WTC11 (cell line): ENCODE measurements around the gene KHDC1. TPM values are rescaled to one million over a fixed set of nuclear protein-coding genes. Genes with fewer than 3 reads are reported as not detected.
"Not testable (repeated sequence)": the region's sequence is repeated elsewhere in the genome, so short reads cannot be mapped to it uniquely, and the experiment has no call there.

Experiments
- ATAC-seq: fragments of 200-7000 bp; cut with Tn5 transposase; 2 replicates; pipeline ENCODE4 v1.10.0; 2021; ENCODE audit warnings: mild to moderate bottlenecking, moderate library complexity
- CTCF ChIA-PET: fragments of 300-600 bp; sonication (Branson Sonifier 250); formaldehyde crosslinking; loops from one replicate; lab custom pipeline; 2021; ENCODE audit warnings: antibody characterized with exemption; lab: Charles Lee
- POLR2A ChIA-PET: fragments of 350-600 bp; sonication (Branson Sonifier 250); formaldehyde crosslinking; loops from one replicate; lab custom pipeline; 2021; ENCODE audit warnings: antibody characterized with exemption; lab: Charles Lee
- DNase-seq: peaks from one replicate; pipeline ENCODE4 v3.0.0; 2021; ENCODE audit warnings: low spot score
- H3K27ac Mint-ChIP-seq: 2 replicates; pipeline ENCODE4 v1.8.0; 2021; ENCODE audit warnings: mixed read lengths
- H3K27me3 Mint-ChIP-seq: 2 replicates; pipeline ENCODE4 v1.8.0; 2021; ENCODE audit warnings: low read depth, mild to moderate bottlenecking, moderate library complexity, mixed read lengths
- H3K36me3 Mint-ChIP-seq: 2 replicates; pipeline ENCODE4 v1.8.0; 2021; ENCODE audit warnings: mixed read lengths
- H3K4me1 Mint-ChIP-seq: 2 replicates; pipeline ENCODE4 v1.8.0; 2022; ENCODE audit warnings: mixed read lengths
- H3K4me3 Mint-ChIP-seq: 2 replicates; pipeline ENCODE4 v1.8.0; 2021; ENCODE audit warnings: mild to moderate bottlenecking, moderate library complexity, mixed read lengths
- H3K9me3 Mint-ChIP-seq: 2 replicates; pipeline ENCODE4 v1.8.0; 2021; ENCODE audit warnings: mixed read lengths
- ATF1 ChIP-seq: sonication (generic); formaldehyde crosslinking; IDR thresholded peaks from 2 replicates; pipeline ENCODE4 v1.8.1; 2023; ENCODE audit warnings: mild to moderate bottlenecking, moderate library complexity, missing genetic modification reagents
- FOXP1 ChIP-seq: sonication (generic); formaldehyde crosslinking; IDR thresholded peaks from 2 replicates; pipeline ENCODE4 v1.8.0; 2022; ENCODE audit warnings: missing genetic modification reagents, mild to moderate bottlenecking, moderate library complexity, borderline replicate concordance
- GABPB1 ChIP-seq: sonication (generic); formaldehyde crosslinking; IDR thresholded peaks from 2 replicates; pipeline ENCODE4 v1.8.1; 2023; ENCODE audit warnings: mild to moderate bottlenecking, missing genetic modification reagents
- KAT7 ChIP-seq: sonication (generic); formaldehyde crosslinking; IDR thresholded peaks from 2 replicates; pipeline ENCODE4 v1.8.1; 2023; ENCODE audit warnings: missing genetic modification reagents, mild to moderate bottlenecking, borderline replicate concordance
- MXD4 ChIP-seq: fragments of 250-450 bp; sonication (Bioruptor Pico); IDR thresholded peaks from 2 replicates; pipeline ENCODE4 v1.8.0; 2021; ENCODE audit warnings: mild to moderate bottlenecking, moderate library complexity, borderline replicate concordance
- NFE2L1 ChIP-seq: sonication (generic); formaldehyde crosslinking; IDR thresholded peaks from 2 replicates; pipeline ENCODE4 v1.8.1; 2023; ENCODE audit warnings: missing genetic modification reagents
- NR1H2 ChIP-seq: sonication (generic); formaldehyde crosslinking; IDR thresholded peaks from 2 replicates; pipeline ENCODE4 v1.9.0; 2021; ENCODE audit warnings: mild to moderate bottlenecking, moderate library complexity, missing genetic modification reagents
- RORB ChIP-seq: fragments of 250-450 bp; sonication (Bioruptor Pico); IDR thresholded peaks from 2 replicates; pipeline ENCODE4 v1.9.0; 2021; ENCODE audit warnings: mild to moderate bottlenecking
- SMAD3 ChIP-seq: sonication (generic); formaldehyde crosslinking; IDR thresholded peaks from 2 replicates; pipeline ENCODE4 v1.8.0; 2022; ENCODE audit warnings: missing genetic modification reagents, mild to moderate bottlenecking, borderline replicate concordance
- TEAD1 ChIP-seq: sonication (generic); formaldehyde crosslinking; IDR thresholded peaks from 2 replicates; pipeline ENCODE4 v1.8.0; 2022; ENCODE audit warnings: mild to moderate bottlenecking, missing genetic modification reagents
- ZBTB21 ChIP-seq: sonication (generic); formaldehyde crosslinking; IDR thresholded peaks from 2 replicates; pipeline ENCODE4 v1.8.1; 2023; ENCODE audit warnings: mild to moderate bottlenecking, missing genetic modification reagents, borderline replicate concordance
- ZNF263 ChIP-seq: sonication (generic); formaldehyde crosslinking; IDR thresholded peaks from 2 replicates; pipeline ENCODE4 v1.8.1; 2022; ENCODE audit warnings: low read depth, mild to moderate bottlenecking, moderate library complexity, missing genetic modification reagents
- total RNA-seq: library from RNA; stranded (reverse); gene quantifications from 3 replicates; pipeline ENCODE4 v1.2.3, GENCODE V29; 2021
- TF ChIP-seq, protein P1 (sequence below): fragments of 250-450 bp; sonication (Bioruptor Pico); conservative IDR thresholded peaks from 2 replicates; pipeline ENCODE4 v1.9.0; 2021; ENCODE audit warnings: mild to moderate bottlenecking
- TF ChIP-seq, protein P2 (sequence below): sonication (generic); formaldehyde crosslinking; IDR thresholded peaks from 2 replicates; pipeline ENCODE4 v1.8.1; 2022; ENCODE audit warnings: mild to moderate bottlenecking, moderate library complexity, missing genetic modification reagents
- TF ChIP-seq, protein P3 (sequence below): fragments of 250-450 bp; sonication (Bioruptor Pico); IDR thresholded peaks from 2 replicates; pipeline ENCODE4 v1.9.0; 2021; ENCODE audit warnings: moderate library complexity, mild to moderate bottlenecking, inconsistent platforms, borderline replicate concordance
- TF ChIP-seq, protein P4 (sequence below): sonication (generic); formaldehyde crosslinking; IDR thresholded peaks from 2 replicates; pipeline ENCODE4 v1.8.0; 2022; ENCODE audit warnings: mild to moderate bottlenecking, missing genetic modification reagents
- TF ChIP-seq, protein P5 (sequence below): sonication (generic); formaldehyde crosslinking; IDR thresholded peaks from 2 replicates; pipeline ENCODE4 v1.8.1; 2022; ENCODE audit warnings: missing genetic modification reagents, borderline replicate concordance
- TF ChIP-seq, protein P6 (sequence below): sonication (generic); formaldehyde crosslinking; IDR thresholded peaks from 2 replicates; pipeline ENCODE4 v1.8.0; 2022; ENCODE audit warnings: mild to moderate bottlenecking, missing genetic modification reagents

The KHDC1 gene
- total RNA-seq, 1 experiment from 2014 or later: 8.9 TPM

DNA sequence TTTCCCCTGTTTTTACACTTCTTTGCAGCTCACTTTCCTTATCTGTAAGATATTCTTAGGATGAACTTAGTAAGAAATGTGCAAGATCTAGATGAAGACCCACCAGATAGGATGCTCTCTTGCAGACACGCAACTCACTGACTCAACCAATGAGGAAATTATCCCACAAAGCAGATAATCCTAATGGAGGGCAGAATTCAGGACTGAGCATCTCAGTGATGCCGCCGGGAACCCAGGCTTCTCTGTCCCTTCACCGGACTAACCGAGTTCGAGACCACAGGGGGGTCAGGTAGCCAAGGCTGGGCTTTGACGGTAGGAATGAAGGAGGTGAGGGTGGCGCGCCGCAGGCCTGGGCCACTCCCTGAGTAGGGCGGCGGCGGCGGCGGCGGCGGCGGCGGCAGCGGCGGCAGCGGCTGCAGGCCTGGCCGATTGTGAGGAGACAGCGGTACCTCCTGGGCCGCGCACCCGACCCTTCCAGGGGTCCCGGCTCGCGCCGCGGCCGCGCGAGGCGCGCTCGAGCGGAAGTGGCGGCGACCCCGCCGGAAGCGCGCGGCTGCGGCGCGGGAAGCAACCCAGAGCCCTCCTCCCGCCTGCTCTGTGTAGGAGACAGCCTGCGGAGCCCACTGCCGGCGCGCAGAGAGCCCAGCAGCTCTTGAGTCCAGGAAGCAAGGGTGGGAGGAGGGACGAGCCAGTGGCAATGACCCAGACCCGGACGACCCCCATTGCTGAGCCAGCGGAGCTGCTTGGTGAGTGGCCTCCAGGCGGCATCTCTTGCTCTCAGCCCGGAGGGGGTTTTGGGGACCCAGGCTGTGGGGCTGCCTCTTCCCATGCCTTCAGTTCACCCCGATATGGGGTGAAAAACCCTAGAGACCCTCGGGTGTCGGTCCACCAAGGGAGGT, at the start of gene KHDC1 (continued):
- TF ChIP-seq, protein P1, sequence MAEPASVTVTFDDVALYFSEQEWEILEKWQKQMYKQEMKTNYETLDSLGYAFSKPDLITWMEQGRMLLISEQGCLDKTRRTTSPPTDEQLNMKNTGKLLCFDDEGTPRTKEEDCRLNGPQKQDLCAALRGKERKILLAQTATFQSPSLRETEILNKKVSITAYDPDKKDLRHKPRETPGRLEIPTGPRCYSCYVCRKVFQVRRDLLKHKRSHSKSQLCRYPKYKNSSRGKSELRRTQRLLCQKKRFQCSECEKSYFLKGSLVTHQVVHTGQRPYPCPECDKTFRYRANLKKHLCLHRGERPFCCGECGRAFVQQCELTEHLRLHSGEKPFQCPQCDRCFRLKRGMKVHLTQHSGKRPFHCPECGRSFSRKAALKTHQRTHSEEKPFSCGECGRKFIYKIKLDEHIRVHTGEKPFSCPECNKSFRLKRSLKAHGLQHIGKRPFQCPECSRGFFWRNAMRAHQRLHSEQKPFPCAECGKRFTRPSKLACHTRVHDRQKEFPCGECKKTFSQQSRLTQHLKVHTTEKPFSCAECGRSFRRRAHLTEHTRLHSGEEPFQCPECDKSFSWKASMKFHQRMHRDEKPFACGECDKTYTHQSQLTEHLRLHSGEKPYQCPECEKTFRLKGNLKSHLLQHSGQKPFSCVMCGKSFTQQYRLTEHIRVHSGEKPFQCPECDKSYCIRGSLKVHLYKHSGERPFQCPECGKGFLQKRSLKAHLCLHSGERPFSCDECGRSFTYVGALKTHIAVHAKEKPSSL: no peak
- TF ChIP-seq ZBTB21 (CRISPR knock-in tag) (peak; percentile 18; the same call in 1 of the 2 replicates), SMAD3 (CRISPR knock-in tag) (peak; percentile 67; the same call in 1 of the 2 replicates), NFE2L1 (peak; percentile 68; the same call in 1 of the 2 replicates), RORB (CRISPR knock-in tag) (no peak), FOXP1 (CRISPR knock-in tag) (peak; percentile 91; the same call in 1 of the 2 replicates), MXD4 (no peak), TEAD1 (CRISPR knock-in tag) (peak; percentile 64)
- TF ChIP-seq, protein P2, sequence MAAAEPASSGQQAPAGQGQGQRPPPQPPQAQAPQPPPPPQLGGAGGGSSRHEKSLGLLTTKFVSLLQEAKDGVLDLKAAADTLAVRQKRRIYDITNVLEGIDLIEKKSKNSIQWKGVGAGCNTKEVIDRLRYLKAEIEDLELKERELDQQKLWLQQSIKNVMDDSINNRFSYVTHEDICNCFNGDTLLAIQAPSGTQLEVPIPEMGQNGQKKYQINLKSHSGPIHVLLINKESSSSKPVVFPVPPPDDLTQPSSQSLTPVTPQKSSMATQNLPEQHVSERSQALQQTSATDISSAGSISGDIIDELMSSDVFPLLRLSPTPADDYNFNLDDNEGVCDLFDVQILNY (CRISPR knock-in tag): peak; percentile 97
- TF ChIP-seq, protein P3, sequence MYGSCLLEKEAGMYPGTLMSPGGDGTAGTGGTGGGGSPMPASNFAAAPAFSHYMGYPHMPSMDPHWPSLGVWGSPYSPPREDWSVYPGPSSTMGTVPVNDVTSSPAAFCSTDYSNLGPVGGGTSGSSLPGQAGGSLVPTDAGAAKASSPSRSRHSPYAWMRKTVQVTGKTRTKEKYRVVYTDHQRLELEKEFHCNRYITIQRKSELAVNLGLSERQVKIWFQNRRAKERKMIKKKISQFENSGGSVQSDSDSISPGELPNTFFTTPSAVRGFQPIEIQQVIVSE (CRISPR knock-in tag): no peak

DNA sequence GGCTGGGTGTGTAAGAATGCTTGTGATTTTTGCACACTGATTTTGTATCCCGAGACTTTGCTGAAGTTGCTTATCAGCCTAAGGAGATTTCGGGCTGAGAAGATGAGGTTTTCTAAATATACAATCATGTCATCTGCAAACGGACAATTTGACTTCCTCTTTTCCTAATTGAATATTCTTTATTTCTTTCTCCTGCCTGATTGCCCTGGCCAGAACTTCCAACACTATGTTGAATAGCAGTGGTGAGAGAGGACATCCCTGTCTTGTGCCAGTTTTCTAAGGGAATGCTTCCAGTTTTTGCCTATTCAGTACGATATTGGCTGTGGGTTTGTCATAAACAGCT, 47.5 kb upstream of the KHDC1 start:
- peaks cover 43% of the 10 kb centered on the region for H3K27me3 Mint-ChIP-seq
- CTCF ChIA-PET: interaction anchor here (3.0 kb wide), 1 partner anchor 79 kb away, joined by 33 read pairs; no protein-coding TSS in a partner anchor
- peaks cover 13% of the 10 kb centered on the region for H3K36me3 Mint-ChIP-seq
- ATAC-seq, DNase-seq, H3K9me3 Mint-ChIP-seq, POLR2A ChIA-PET, H3K27ac Mint-ChIP-seq: not testable (repeated sequence)
- H3K4me3 Mint-ChIP-seq: peak overlapping the region; percentile 95
- peaks cover 24% of the 10 kb centered on the region for H3K4me1 Mint-ChIP-seq

DNA sequence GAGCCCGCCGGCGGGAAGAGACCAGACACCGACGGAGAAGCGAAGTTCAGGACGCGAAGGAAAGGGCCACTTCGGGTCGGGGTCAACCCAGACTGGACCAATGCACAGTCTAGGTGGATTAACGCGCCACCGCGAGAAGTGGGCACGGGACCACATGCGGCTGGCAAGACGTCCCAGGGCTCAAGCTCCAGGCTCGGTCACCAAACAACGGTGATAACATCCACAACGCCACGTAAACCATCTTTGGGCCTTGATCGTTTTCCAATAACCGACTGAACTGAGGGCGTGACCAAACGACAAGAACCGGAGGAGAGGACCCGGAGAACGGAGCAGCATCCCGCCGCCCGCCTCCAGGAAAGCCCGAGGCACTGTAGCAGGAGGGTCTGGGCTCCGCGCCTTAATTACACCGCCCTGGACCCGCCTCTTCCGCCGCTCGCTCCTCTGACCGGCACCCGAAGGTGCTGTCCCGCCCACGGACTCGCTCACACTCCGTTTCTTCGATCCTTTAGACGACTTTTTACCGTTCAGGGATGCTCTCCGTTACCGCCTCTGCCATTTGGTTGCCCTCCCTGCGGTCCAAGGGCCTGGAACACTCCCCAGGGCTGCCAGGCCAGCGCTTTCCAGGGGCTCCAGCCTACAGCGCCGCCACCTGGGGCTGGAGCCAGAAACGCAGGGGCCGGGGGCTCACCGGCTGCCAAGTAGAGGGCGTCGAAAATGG, 46.9 kb upstream of the KHDC1 start:
- H3K4me3 Mint-ChIP-seq: peak overlapping the region; percentile 95
- peaks cover 13% of the 10 kb centered on the region for H3K36me3 Mint-ChIP-seq
- H3K4me1 Mint-ChIP-seq: peaks cover 24% of the 10 kb centered on the region
- H3K9me3 Mint-ChIP-seq: peaks cover 6% of the 10 kb centered on the region
- peak overlapping the region; percentile 93 for H3K27ac Mint-ChIP-seq
- peak; percentile 68 for DNase-seq
- CTCF ChIA-PET: interaction anchor here (0.6 to 3.0 kb wide), 22 partner anchors 10 to 613 kb away, joined by 3 to 48 read pairs (median 4); partner anchors contain the start of genes MTO1 and SLC17A5
- POLR2A ChIA-PET: interaction anchor here (0.8 to 1.3 kb wide), 2 partner anchors 79 to 151 kb away, joined by 3 to 9 read pairs; partner anchors contain the start of gene MTO1
- H3K27me3 Mint-ChIP-seq: peaks cover 38% of the 10 kb centered on the region
- peak; percentile 78 for ATAC-seq
- TF ChIP-seq NR1H2 (CRISPR knock-in tag): no peak
- TF ChIP-seq ZNF263 (CRISPR knock-in tag): no peak
- TF ChIP-seq, protein P2 (CRISPR knock-in tag): peak; percentile 58; the same call in 1 of the 2 replicates
- TF ChIP-seq, protein P4, sequence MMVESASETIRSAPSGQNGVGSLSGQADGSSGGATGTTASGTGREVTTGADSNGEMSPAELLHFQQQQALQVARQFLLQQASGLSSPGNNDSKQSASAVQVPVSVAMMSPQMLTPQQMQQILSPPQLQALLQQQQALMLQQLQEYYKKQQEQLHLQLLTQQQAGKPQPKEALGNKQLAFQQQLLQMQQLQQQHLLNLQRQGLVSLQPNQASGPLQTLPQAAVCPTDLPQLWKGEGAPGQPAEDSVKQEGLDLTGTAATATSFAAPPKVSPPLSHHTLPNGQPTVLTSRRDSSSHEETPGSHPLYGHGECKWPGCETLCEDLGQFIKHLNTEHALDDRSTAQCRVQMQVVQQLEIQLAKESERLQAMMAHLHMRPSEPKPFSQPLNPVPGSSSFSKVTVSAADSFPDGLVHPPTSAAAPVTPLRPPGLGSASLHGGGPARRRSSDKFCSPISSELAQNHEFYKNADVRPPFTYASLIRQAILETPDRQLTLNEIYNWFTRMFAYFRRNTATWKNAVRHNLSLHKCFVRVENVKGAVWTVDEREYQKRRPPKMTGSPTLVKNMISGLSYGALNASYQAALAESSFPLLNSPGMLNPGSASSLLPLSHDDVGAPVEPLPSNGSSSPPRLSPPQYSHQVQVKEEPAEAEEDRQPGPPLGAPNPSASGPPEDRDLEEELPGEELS: peak; percentile 43; the same call in 1 of the 2 replicates
- TF ChIP-seq, protein P5, sequence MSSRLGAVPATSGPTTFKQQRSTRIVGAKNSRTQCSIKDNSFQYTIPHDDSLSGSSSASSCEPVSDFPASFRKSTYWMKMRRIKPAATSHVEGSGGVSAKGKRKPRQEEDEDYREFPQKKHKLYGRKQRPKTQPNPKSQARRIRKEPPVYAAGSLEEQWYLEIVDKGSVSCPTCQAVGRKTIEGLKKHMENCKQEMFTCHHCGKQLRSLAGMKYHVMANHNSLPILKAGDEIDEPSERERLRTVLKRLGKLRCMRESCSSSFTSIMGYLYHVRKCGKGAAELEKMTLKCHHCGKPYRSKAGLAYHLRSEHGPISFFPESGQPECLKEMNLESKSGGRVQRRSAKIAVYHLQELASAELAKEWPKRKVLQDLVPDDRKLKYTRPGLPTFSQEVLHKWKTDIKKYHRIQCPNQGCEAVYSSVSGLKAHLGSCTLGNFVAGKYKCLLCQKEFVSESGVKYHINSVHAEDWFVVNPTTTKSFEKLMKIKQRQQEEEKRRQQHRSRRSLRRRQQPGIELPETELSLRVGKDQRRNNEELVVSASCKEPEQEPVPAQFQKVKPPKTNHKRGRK (CRISPR knock-in tag): no peak
- TF ChIP-seq GABPB1: no peak
- peak; percentile 95; the same call in 1 of the 2 replicates for TF ChIP-seq KAT7 (CRISPR knock-in tag)
- TF ChIP-seq ATF1: 0 out of 2 replicates have a peak, but pooled peaks have one; percentile 18
- TF ChIP-seq, protein P6, sequence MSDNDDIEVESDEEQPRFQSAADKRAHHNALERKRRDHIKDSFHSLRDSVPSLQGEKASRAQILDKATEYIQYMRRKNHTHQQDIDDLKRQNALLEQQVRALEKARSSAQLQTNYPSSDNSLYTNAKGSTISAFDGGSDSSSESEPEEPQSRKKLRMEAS (CRISPR knock-in tag): peak; percentile 77
- TF ChIP-seq ZBTB21 (CRISPR knock-in tag): no peak
